Fibroblast of lung (primary cell): Measurements from ENCODE around the gene ZNF860. TPM values are rescaled to one million over a fixed set of nuclear protein-coding genes. Genes with fewer than 3 reads are reported as not detected.

Source experiments
- DNase-seq, 2 donors: peaks; one replicate each; pipeline versions ENCODE4 v3.0.0 to v3.0.0-alpha.2; 2010; ENCODE audit warnings: low read depth in 2 of 2
- H2AFZ ChIP-seq: 2 replicates; pipeline ENCODE4 v1.5.1; 2012; ENCODE audit warnings: low read length, control low read depth, inconsistent platforms
- H3K27ac ChIP-seq: 2 replicates; pipeline ENCODE4 v1.5.1; 2011; ENCODE audit warnings: low read length, control low read depth; ENCODE audit not compliant: insufficient read depth
- H3K27me3 ChIP-seq: 2 replicates; pipeline ENCODE4 v1.5.1; 2011; ENCODE audit warnings: mild to moderate bottlenecking, low read length; ENCODE audit not compliant: control insufficient read depth, insufficient read depth
- H3K36me3 ChIP-seq: 2 replicates; pipeline ENCODE4 v1.5.1; 2011; ENCODE audit warnings: low read length; ENCODE audit not compliant: control insufficient read depth, insufficient read depth
- H3K4me1 ChIP-seq: 2 replicates; pipeline ENCODE4 v1.5.1; 2011; ENCODE audit warnings: low read length; ENCODE audit not compliant: control insufficient read depth, insufficient read depth; ENCODE audit errors: extremely low read depth
- H3K4me2 ChIP-seq: 2 replicates; pipeline ENCODE4 v1.5.1; 2011; ENCODE audit warnings: low read length, control low read depth; ENCODE audit not compliant: insufficient read depth; ENCODE audit errors: extremely low read depth
- H3K4me3 ChIP-seq, 4 experiments: fragments of 200-600 bp in 1 of 4; sonication (generic) in 1 of 4; replicated peaks in 1 of 4; 2 replicates each; pipeline ENCODE4 v1.5.1; 2011 to 2016; ENCODE audit warnings: low read length in 4 of 4, low read depth in 3 of 4, mild to moderate bottlenecking in 3 of 4, control low read depth in 2 of 4, inconsistent platforms in 1 of 4, mixed read lengths in 1 of 4; ENCODE audit not compliant: insufficient read depth in 1 of 4; ENCODE audit errors: control extremely low read depth in 1 of 4
- H3K79me2 ChIP-seq: 2 replicates; pipeline ENCODE4 v1.5.1; 2012; ENCODE audit warnings: mild to moderate bottlenecking, low read length, inconsistent platforms; ENCODE audit not compliant: control insufficient read depth, insufficient read depth
- H3K9ac ChIP-seq: 2 replicates; pipeline ENCODE4 v1.5.1; 2011; ENCODE audit warnings: mild to moderate bottlenecking, low read length, control low read depth; ENCODE audit not compliant: insufficient read depth
- H3K9me3 ChIP-seq: 2 replicates; pipeline ENCODE4 v1.5.1; 2012; ENCODE audit warnings: low read depth, low read length; ENCODE audit not compliant: control insufficient read depth, insufficient read depth
- H4K20me1 ChIP-seq: 2 replicates; pipeline ENCODE4 v1.5.1; 2011; ENCODE audit warnings: low read length; ENCODE audit not compliant: control insufficient read depth, insufficient read depth; ENCODE audit errors: extremely low read depth
- CTCF ChIP-seq, 2 donors: IDR thresholded peaks in 1 of 2; conservative IDR thresholded peaks in 1 of 2; 1 replicate in 1 of 2; 2 replicates in 1 of 2; pipeline ENCODE4 v1.5.1; 2011 to 2012; ENCODE audit warnings: low read length in 2 of 2, control low read depth in 1 of 2, inconsistent platforms in 1 of 2, low read depth in 1 of 2, mild to moderate bottlenecking in 1 of 2
- EZH2 ChIP-seq: IDR thresholded peaks from 2 replicates; pipeline ENCODE4 v1.5.1; 2012; ENCODE audit warnings: low read length, control low read depth, mild to moderate bottlenecking; ENCODE audit errors: missing control alignments
- polyA plus RNA-seq, 2 donors: library from polyadenylated mRNA; depleted of rRNA in 1 of 2; stranded (reverse) in 1 of 2; unstranded in 1 of 2; fragments of >200 nt; gene quantifications; 2 replicates each; pipeline ENCODE4 v1.2.1, GENCODE V29; 2011 to 2012; ENCODE audit warnings: missing spikeins in 1 of 2
- total RNA-seq: library from RNA; depleted of rRNA; stranded (reverse); fragments of >200 nt; gene quantifications from 2 replicates; pipeline ENCODE4 v1.2.1, GENCODE V29; 2014

The ZNF860 gene
- total and polyA plus RNA-seq, 2 donors (not counting 1 experiment from before 2014, with no cell fraction given) = 0.50 to 0.52 TPM

GRCh38 chr3:32000877-32001276 is 19.3 kb downstream of the ZNF860 start:
- Histone ChIP-seq H3K36me3 (no peaks in the 10 kb centered on the region), H3K9me3 (no peaks in the 10 kb centered on the region), H3K27me3 (peaks cover 2% of the 10 kb centered on the region), H3K79me2 (no peaks in the 10 kb centered on the region), H3K4me2 (no peak overlapping the region), H2AFZ (no peak overlapping the region), H3K4me3 (no peak overlapping the region), H3K4me1 (no peaks in the 10 kb centered on the region), H3K9ac (no peak overlapping the region), H4K20me1 (no peaks in the 10 kb centered on the region), H3K27ac (no peak overlapping the region)
- TF ChIP-seq CTCF (conservative IDR thresholded peaks at IDR 0.05 in 1 of 2, IDR thresholded peaks at IDR 0.05 in 1 of 2; ENCODE audit: low read depth in 1 of 2, low read length in 2 of 2) (no peak), EZH2 (no peak)
- no peak for DNase-seq

- Histone ChIP-seq H3K9me3 (no peaks in the 10 kb centered on the region), H3K36me3 (no peaks in the 10 kb centered on the region), H3K27me3 (peaks cover 2% of the 10 kb centered on the region), H3K79me2 (no peaks in the 10 kb centered on the region), H3K4me1 (no peaks in the 10 kb centered on the region), H3K9ac (no peak overlapping the region), H4K20me1 (no peaks in the 10 kb centered on the region), H3K4me3 (no peak overlapping the region), H3K27ac (no peak overlapping the region), H2AFZ (no peak overlapping the region), H3K4me2 (no peak overlapping the region)
- no peak for TF ChIP-seq EZH2
- TF ChIP-seq CTCF (conservative IDR thresholded peaks at IDR 0.05 in 1 of 2, IDR thresholded peaks at IDR 0.05 in 1 of 2; ENCODE audit: low read depth in 1 of 2, low read length in 2 of 2) = no peak
- DNase-seq = peak in 1 of 2 donors; percentile 93
Observed at GRCh38 chr3:32002561-32003368, 21.2 kb downstream of the ZNF860 start.

- TF ChIP-seq CTCF (conservative IDR thresholded peaks at IDR 0.05 in 1 of 2, IDR thresholded peaks at IDR 0.05 in 1 of 2; ENCODE audit: low read depth in 1 of 2, low read length in 2 of 2) (no peak), EZH2 (no peak)
- Histone ChIP-seq H2AFZ (no peak overlapping the region), H3K27ac (no peak overlapping the region), H3K9me3 (no peaks in the 10 kb centered on the region), H4K20me1 (no peaks in the 10 kb centered on the region), H3K79me2 (no peaks in the 10 kb centered on the region), H3K36me3 (no peaks in the 10 kb centered on the region), H3K4me2 (no peak overlapping the region), H3K4me1 (no peaks in the 10 kb centered on the region), H3K4me3 (no peak overlapping the region), H3K27me3 (peaks cover 2% of the 10 kb centered on the region), H3K9ac (no peak overlapping the region)
- no peak for DNase-seq
Observed at GRCh38 chr3:32003380-32003779, 21.8 kb downstream of the ZNF860 start.
